Panc1 (cell line): Measurements from ENCODE around the gene INPP5E. TPM values are rescaled to one million over a fixed set of nuclear protein-coding genes. Genes with fewer than 3 reads are reported as not detected.

Experiments used
- ATAC-seq: fragments of 200-7000 bp; cut with Tn5 transposase; 2 replicates; pipeline ENCODE4 v1.9.1; 2020; ENCODE audit warnings: mild to moderate bottlenecking, moderate library complexity
- BruUV-seq: library from RNA; stranded (reverse); fragments of 400-500 nt; replicated peaks from 2 replicates; lab custom pipeline; 2021; lab: Mats Ljungman, UMichigan
- CTCF ChIA-PET: fragments of 300-600 bp; sonication (Branson Sonifier 250); formaldehyde crosslinking; loops from one replicate; lab custom pipeline; 2022; ENCODE audit warnings: antibody characterized with exemption; lab: Charles Lee
- POLR2A ChIA-PET: fragments of 300-600 bp; sonication (Branson Sonifier 250); formaldehyde crosslinking; loops from one replicate; lab custom pipeline; 2022; ENCODE audit warnings: antibody characterized with exemption; lab: Charles Lee
- DNase-seq: peaks from one replicate; pipeline ENCODE4 v3.0.0-alpha.2; 2010; ENCODE audit warnings: low read depth, low spot score
- H3K27ac ChIP-seq: 2 replicates; pipeline ENCODE4 v1.5.1; 2011; ENCODE audit warnings: mild to moderate bottlenecking, low read length, inconsistent platforms
- H3K27me3 ChIP-seq: fragments of 200-500 bp; sonication (Bioruptor generic); 2 replicates; pipeline ENCODE4 v1.6.0; 2014; ENCODE audit warnings: low read length, inconsistent platforms; ENCODE audit not compliant: control insufficient read depth, insufficient read depth
- H3K36me3 ChIP-seq: fragments of 200-500 bp; sonication (Bioruptor generic); 2 replicates; pipeline ENCODE4 v1.5.1; 2014; ENCODE audit warnings: inconsistent platforms, mild to moderate bottlenecking, low read length, moderate library complexity; ENCODE audit not compliant: control insufficient read depth, insufficient read depth
- H3K4me1 ChIP-seq: 2 replicates; pipeline ENCODE4 v1.5.1; 2011; ENCODE audit warnings: inconsistent platforms, mild to moderate bottlenecking, low read length, moderate library complexity; ENCODE audit not compliant: control insufficient read depth, insufficient read depth
- H3K4me3 ChIP-seq, 2 experiments: 2 replicates each; pipeline ENCODE4 v1.5.1; 2011 to 2012; ENCODE audit warnings: low read depth in 2 of 2, low read length in 2 of 2, mild to moderate bottlenecking in 2 of 2, inconsistent platforms in 1 of 2, moderate library complexity in 1 of 2
- H3K9me3 ChIP-seq: fragments of 200-500 bp; sonication (Bioruptor generic); 2 replicates; pipeline ENCODE4 v1.5.1; 2014; ENCODE audit warnings: low read depth, mild to moderate bottlenecking, inconsistent platforms, low read length, moderate library complexity; ENCODE audit not compliant: control insufficient read depth, insufficient read depth
- CTCF ChIP-seq: fragments of 450-650 bp; IDR thresholded peaks from 2 replicates; pipeline ENCODE4 v1.5.1; 2017; ENCODE audit warnings: mild to moderate bottlenecking
- POLR2AphosphoS5 ChIP-seq: IDR thresholded peaks from 2 replicates; pipeline ENCODE4 v1.6.1; 2012; ENCODE audit warnings: mild to moderate bottlenecking, low read depth, low read length, moderate library complexity
- SIN3A ChIP-seq: IDR thresholded peaks from 2 replicates; pipeline ENCODE4 v1.6.1; 2012; ENCODE audit warnings: low read depth, mild to moderate bottlenecking, low read length, moderate library complexity, borderline replicate concordance; ENCODE audit not compliant: insufficient read depth
- TCF7L2 ChIP-seq: IDR thresholded peaks from 2 replicates; pipeline ENCODE4 v1.6.1; 2011; ENCODE audit warnings: mild to moderate bottlenecking, low read depth, low read length, inconsistent platforms
- in situ Hi-C: cut with HindIII; loops from 2 replicates; pipeline ENCODE4 v1.10.0; 2016; ENCODE audit warnings: low sequenced_read_pairs, low pct_unique_long_range_greater_than_20kb
- intact Hi-C: fragments of 100-400 bp; cut with micrococcal nuclease; formaldehyde crosslinking; loops from one replicate; pipeline ENCODE4 v1.10.0; 2022; ENCODE audit not compliant: unreplicated experiment
- total RNA-seq: library from RNA; stranded (reverse); gene quantifications from one replicate; pipeline ENCODE4 v1.2.1, GENCODE V29; 2021; ENCODE audit not compliant: unreplicated experiment
- TF ChIP-seq, protein P1 (sequence below), 2 experiments: IDR thresholded peaks; 2 replicates each; pipeline ENCODE4 v1.6.1; 2011 to 2012; ENCODE audit warnings: low read depth in 2 of 2, control low read depth in 1 of 2, low read length in 1 of 2, mild to moderate bottlenecking in 1 of 2, moderate library complexity in 1 of 2; ENCODE audit not compliant: insufficient read depth in 1 of 2

The INPP5E gene
- total RNA-seq, 1 experiment from 2014 or later = 14.1 TPM

- DNase-seq (peak; percentile 48), ATAC-seq (peak; percentile 49)
- in situ Hi-C loops = loop anchor here (10.0 kb wide), 1 partner anchor 56 kb away; the partner anchor contains the start of gene NOTCH1
- H3K4me1 ChIP-seq = peaks cover 8% of the 10 kb centered on the region
- BruUV-seq = no TSS peak
- intact Hi-C loops = loop anchor here (2.0 kb wide), 1 partner anchor 142 kb away; no protein-coding TSS in a partner anchor
- H3K27ac ChIP-seq = no peak overlapping the region
- H3K9me3 ChIP-seq = no peaks in the 10 kb centered on the region
- H3K36me3 ChIP-seq = no peaks in the 10 kb centered on the region; the same call in 1 of the 2 replicates
- ChIA-PET POLR2A (no interaction called here), CTCF (interaction anchor here (0.5 to 0.7 kb wide), 3 partner anchors 67 to 137 kb away, joined by 3 to 5 read pairs (median 5); no protein-coding TSS in a partner anchor)
- H3K27me3 ChIP-seq = no peaks in the 10 kb centered on the region
- no peak overlapping the region for H3K4me3 ChIP-seq
- TF ChIP-seq SIN3A (no peak), CTCF (peak; percentile 94)
These were observed 48.9 kb upstream of the INPP5E start for GRCh38 chr9:136488247-136489214.

- ChIA-PET CTCF (interaction anchor here (0.5 to 1.0 kb wide), 5 partner anchors 66 to 167 kb away, joined by 3 to 5 read pairs (median 3); no protein-coding TSS in a partner anchor), POLR2A (no interaction called here)
- no peak for DNase-seq
- no peaks in the 10 kb centered on the region; the same call in 1 of the 2 replicates for H3K36me3 ChIP-seq
- no peaks in the 10 kb centered on the region for H3K27me3 ChIP-seq
- no peaks in the 10 kb centered on the region for H3K9me3 ChIP-seq
- in situ Hi-C loops (loop anchor here (10.0 kb wide), 1 partner anchor 57 kb away; the partner anchor contains the start of gene NOTCH1), intact Hi-C loops (loop anchor here (2.0 kb wide), 1 partner anchor 143 kb away; no protein-coding TSS in a partner anchor)
- TF ChIP-seq CTCF = no peak
- no peak for TF ChIP-seq SIN3A
- TF ChIP-seq, protein P1, sequence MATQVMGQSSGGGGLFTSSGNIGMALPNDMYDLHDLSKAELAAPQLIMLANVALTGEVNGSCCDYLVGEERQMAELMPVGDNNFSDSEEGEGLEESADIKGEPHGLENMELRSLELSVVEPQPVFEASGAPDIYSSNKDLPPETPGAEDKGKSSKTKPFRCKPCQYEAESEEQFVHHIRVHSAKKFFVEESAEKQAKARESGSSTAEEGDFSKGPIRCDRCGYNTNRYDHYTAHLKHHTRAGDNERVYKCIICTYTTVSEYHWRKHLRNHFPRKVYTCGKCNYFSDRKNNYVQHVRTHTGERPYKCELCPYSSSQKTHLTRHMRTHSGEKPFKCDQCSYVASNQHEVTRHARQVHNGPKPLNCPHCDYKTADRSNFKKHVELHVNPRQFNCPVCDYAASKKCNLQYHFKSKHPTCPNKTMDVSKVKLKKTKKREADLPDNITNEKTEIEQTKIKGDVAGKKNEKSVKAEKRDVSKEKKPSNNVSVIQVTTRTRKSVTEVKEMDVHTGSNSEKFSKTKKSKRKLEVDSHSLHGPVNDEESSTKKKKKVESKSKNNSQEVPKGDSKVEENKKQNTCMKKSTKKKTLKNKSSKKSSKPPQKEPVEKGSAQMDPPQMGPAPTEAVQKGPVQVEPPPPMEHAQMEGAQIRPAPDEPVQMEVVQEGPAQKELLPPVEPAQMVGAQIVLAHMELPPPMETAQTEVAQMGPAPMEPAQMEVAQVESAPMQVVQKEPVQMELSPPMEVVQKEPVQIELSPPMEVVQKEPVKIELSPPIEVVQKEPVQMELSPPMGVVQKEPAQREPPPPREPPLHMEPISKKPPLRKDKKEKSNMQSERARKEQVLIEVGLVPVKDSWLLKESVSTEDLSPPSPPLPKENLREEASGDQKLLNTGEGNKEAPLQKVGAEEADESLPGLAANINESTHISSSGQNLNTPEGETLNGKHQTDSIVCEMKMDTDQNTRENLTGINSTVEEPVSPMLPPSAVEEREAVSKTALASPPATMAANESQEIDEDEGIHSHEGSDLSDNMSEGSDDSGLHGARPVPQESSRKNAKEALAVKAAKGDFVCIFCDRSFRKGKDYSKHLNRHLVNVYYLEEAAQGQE (IDR thresholded peaks at IDR 0.05; ENCODE audit: insufficient read depth in 1 of 2, low read depth in 2 of 2, low read length in 1 of 2) = no peak
- no peak for TF ChIP-seq POLR2AphosphoS5
- no peak for TF ChIP-seq TCF7L2
- no TSS peak for BruUV-seq
- H3K4me3 ChIP-seq = no peak overlapping the region
- ATAC-seq = no peak
- peaks cover 8% of the 10 kb centered on the region for H3K4me1 ChIP-seq
- no peak overlapping the region for H3K27ac ChIP-seq
These were observed 48.0 kb upstream of the INPP5E start for GRCh38 chr9:136487672-136488071.
